Measurements from ENCODE around the gene WDPCP.

DNA sequence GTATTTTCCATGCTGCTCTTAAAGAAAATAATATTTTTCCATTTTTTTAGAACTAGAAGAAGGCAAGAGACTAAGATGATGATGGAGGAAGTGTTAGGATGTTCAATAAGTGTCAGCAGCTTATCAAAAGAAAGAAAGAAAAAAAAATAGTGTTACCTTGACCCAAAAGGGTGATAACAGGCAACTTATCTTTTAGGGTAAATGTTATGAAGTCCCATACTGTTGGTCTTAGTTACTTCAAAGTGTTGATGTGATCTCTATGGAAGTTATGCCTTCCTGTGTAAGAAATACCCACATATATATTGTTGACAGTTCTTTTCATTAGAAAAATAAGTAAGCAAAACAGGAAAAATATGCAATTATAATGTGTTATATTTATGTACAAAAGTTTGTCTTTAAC is 394.1 kb downstream of the WDPCP start:
- TF ChIP-seq EZH2 (IDR thresholded peaks at IDR 0.05): no peak
- TF ChIP-seq POLR2AphosphoS5 (IDR thresholded peaks at IDR 0.05; ENCODE audit: borderline replicate concordance, low read depth, low read length): no peak
- no peak for TF ChIP-seq FOXP2 (optimal IDR thresholded peaks at IDR 0.05; ENCODE audit: control extremely low read depth, extremely low read length, insufficient read depth)

Data from SK-N-MC (cell line).